Adrenal gland (tissue), 5 donors: ENCODE data around the gene DACT1.

Experiments used
- CTCF ChIP-seq, 6 experiments: fragments of 450-650 bp in 4 of 6; fragments of 200-600 bp in 2 of 6; sonication (generic) in 1 of 6; IDR thresholded peaks; 1 replicate in 5 of 6; 2 replicates in 1 of 6; pipeline versions ENCODE4 v1.5.1 to v1.8.0; 2016 to 2021; ENCODE audit warnings: antibody characterized with exemption in 6 of 6, mild to moderate bottlenecking in 2 of 6, moderate library complexity in 1 of 6
- POLR2A ChIP-seq, 2 donors: fragments of 450-650 bp; IDR thresholded peaks; one replicate each; pipeline ENCODE4 v1.6.1; 2017; ENCODE audit warnings: antibody characterized with exemption in 2 of 2, mild to moderate bottlenecking in 2 of 2, moderate library complexity in 1 of 2
- donor health status: DM: no; HTN: no; CAD: no.

- no peak for TF ChIP-seq CTCF (IDR thresholded peaks at IDR 0.05)
- no peak for TF ChIP-seq POLR2A (IDR thresholded peaks at IDR 0.05)
These were observed 53.2 kb downstream of the DACT1 start for GRCh38 chr14:58690801-58691516.
